IMR-90 (cell line): ENCODE results near the gene KCNIP1. TPM values are rescaled to one million over a fixed set of nuclear protein-coding genes. Genes with fewer than 3 reads are reported as not detected.

Experiments used
- ATAC-seq: fragments of 200-7000 bp; cut with Tn5 transposase; 2 replicates; pipeline ENCODE4 v1.9.1; 2020; ENCODE audit warnings: low read depth, mild to moderate bottlenecking, moderate library complexity
- BruUV-seq: library from RNA; stranded (reverse); fragments of 400-500 nt; replicated peaks from 2 replicates; lab custom pipeline; 2021; lab: Mats Ljungman, UMichigan
- CTCF ChIA-PET: fragments of 300-600 bp; formaldehyde crosslinking; extraction: SDS; loops from one replicate; lab custom pipeline; 2021; ENCODE audit warnings: antibody characterized with exemption; lab: Yijun Ruan, JAX
- POLR2A ChIA-PET: fragments of 300-600 bp; sonication (Branson Sonifier 250); formaldehyde crosslinking; loops from one replicate; lab custom pipeline; 2022; ENCODE audit warnings: antibody characterized with exemption; ENCODE audit not compliant: unreplicated experiment; lab: Charles Lee
- DNase-seq: peaks from one replicate; pipeline ENCODE4 v3.0.0; 2013
- H2AFZ ChIP-seq: replicated peaks from 2 replicates; pipeline ENCODE3; 2013; ENCODE audit warnings: low read length, mild to moderate bottlenecking; ENCODE audit not compliant: poor library complexity
- H2AK5ac ChIP-seq: 2 replicates; pipeline ENCODE4 v1.6.1; 2013; ENCODE audit warnings: low read depth, low read length, inconsistent platforms
- H2AK9ac ChIP-seq: replicated peaks from 2 replicates; pipeline ENCODE3; 2013; ENCODE audit warnings: mild to moderate bottlenecking, low read depth, low read length, moderate library complexity; ENCODE audit not compliant: poor library complexity
- H2BK120ac ChIP-seq: 2 replicates; pipeline ENCODE4 v1.6.1; 2013; ENCODE audit warnings: low read depth, low read length, inconsistent platforms
- H2BK15ac ChIP-seq: 3 replicates; pipeline ENCODE4 v1.6.1; 2013; ENCODE audit warnings: low read depth, low read length, inconsistent platforms
- H2BK20ac ChIP-seq: 2 replicates; pipeline ENCODE4 v1.6.1; 2013; ENCODE audit warnings: low read depth, mild to moderate bottlenecking, inconsistent platforms, low read length, moderate library complexity
- H2BK5ac ChIP-seq: 2 replicates; pipeline ENCODE4 v1.6.1; 2013; ENCODE audit warnings: mild to moderate bottlenecking, low read depth, low read length, inconsistent platforms; ENCODE audit not compliant: poor library complexity, severe bottlenecking
- H3K14ac ChIP-seq: replicated peaks from 2 replicates; pipeline ENCODE4 v1.6.1; 2013; ENCODE audit warnings: low read depth, low read length, inconsistent platforms
- H3K18ac ChIP-seq: 2 replicates; pipeline ENCODE4 v1.6.1; 2013; ENCODE audit warnings: low read depth, low read length, control low read depth
- H3K23ac ChIP-seq: 2 replicates; pipeline ENCODE4 v1.6.1; 2013; ENCODE audit warnings: low read depth, low read length, inconsistent platforms
- H3K27ac ChIP-seq: 2 replicates; pipeline ENCODE4 v1.5.1; 2013; ENCODE audit warnings: mild to moderate bottlenecking, control low read depth, low read length; ENCODE audit not compliant: insufficient read depth
- H3K27me3 ChIP-seq: 2 replicates; pipeline ENCODE4 v1.6.1; 2013; ENCODE audit warnings: low read length; ENCODE audit not compliant: control insufficient read depth, insufficient read depth
- H3K36me3 ChIP-seq: 2 replicates; pipeline ENCODE4 v1.6.1; 2013; ENCODE audit warnings: low read length, mixed read lengths; ENCODE audit not compliant: control insufficient read depth, insufficient read depth
- H3K4ac ChIP-seq: 2 replicates; pipeline ENCODE4 v1.6.1; 2013; ENCODE audit warnings: low read depth, low read length, inconsistent platforms
- H3K4me1 ChIP-seq: 2 replicates; pipeline ENCODE4 v1.6.1; 2013; ENCODE audit warnings: low read length, mixed read lengths; ENCODE audit not compliant: control insufficient read depth, insufficient read depth
- H3K4me2 ChIP-seq: 2 replicates; pipeline ENCODE4 v1.6.1; 2013; ENCODE audit warnings: low read depth, mild to moderate bottlenecking, control low read depth, low read length, moderate library complexity
- H3K4me3 ChIP-seq: 2 replicates; pipeline ENCODE4 v1.5.1; 2013; ENCODE audit warnings: low read depth, mild to moderate bottlenecking, control low read depth, low read length, moderate library complexity; ENCODE audit not compliant: insufficient read depth
- H3K56ac ChIP-seq: 2 replicates; pipeline ENCODE4 v1.6.1; 2013; ENCODE audit warnings: low read length, inconsistent platforms; ENCODE audit not compliant: insufficient read depth; ENCODE audit errors: extremely low read depth
- H3K79me1 ChIP-seq, 2 experiments: 2 replicates each; pipeline ENCODE4 v1.6.1; 2013; ENCODE audit warnings: low read length in 2 of 2, inconsistent platforms in 1 of 2, low read depth in 1 of 2
- H3K9ac ChIP-seq: 2 replicates; pipeline ENCODE4 v1.6.1; 2013; ENCODE audit warnings: low read depth, low read length, control low read depth
- H3K9me1 ChIP-seq: 2 replicates; pipeline ENCODE4 v1.6.1; 2013; ENCODE audit warnings: low read length, inconsistent platforms; ENCODE audit not compliant: insufficient read depth
- H3K9me3 ChIP-seq: 2 replicates; pipeline ENCODE4 v1.6.1; 2013; ENCODE audit warnings: low read length; ENCODE audit not compliant: control insufficient read depth, insufficient read depth
- H4K20me1 ChIP-seq: 2 replicates; pipeline ENCODE4 v1.6.1; 2013; ENCODE audit warnings: low read length, inconsistent platforms; ENCODE audit not compliant: insufficient read depth
- H4K5ac ChIP-seq: 2 replicates; pipeline ENCODE4 v1.6.1; 2013; ENCODE audit warnings: mild to moderate bottlenecking, low read depth, low read length, control low read depth
- H4K8ac ChIP-seq, 2 experiments: 2 replicates each; pipeline ENCODE4 v1.6.1; 2013; ENCODE audit warnings: low read depth in 2 of 2, low read length in 2 of 2, control low read depth in 1 of 2, inconsistent platforms in 1 of 2
- H4K91ac ChIP-seq: 2 replicates; pipeline ENCODE4 v1.6.1; 2013; ENCODE audit warnings: low read depth, low read length, inconsistent platforms; ENCODE audit not compliant: insufficient read depth
- FOS ChIP-seq: fragments of 150-350 bp; IDR thresholded peaks from 2 replicates; pipeline ENCODE4 v1.6.1; 2016; ENCODE audit warnings: low read depth, low read length
- SMC3 ChIP-seq: fragments of 150-350 bp; IDR thresholded peaks from 2 replicates; pipeline ENCODE4 v1.6.1; 2016; ENCODE audit warnings: low read depth, mild to moderate bottlenecking, antibody characterized with exemption, low read length, moderate library complexity
- WGBS, 2 experiments: methylation state at CpG; one replicate each; pipeline versions ENCODE4 v1.1.5 to v1.1.7; 2013; ENCODE audit warnings: missing lambda C conversion rate in 2 of 2; ENCODE audit not compliant: insufficient read length in 1 of 2; ENCODE audit errors: extremely low coverage in 2 of 2; 5-methylcytosine and 5-hydroxymethylcytosine counted together
- dilution Hi-C: fragments of 300-500 bp; cut with HindIII; formaldehyde crosslinking; loops from one replicate; pipeline ENCODE4 v1.14.3; 2018; ENCODE audit warnings: low sequenced_read_pairs; ENCODE audit not compliant: unreplicated experiment
- in situ Hi-C: fragments of 300-500 bp; cut with MboI; formaldehyde crosslinking; loops from 3 replicates; pipeline ENCODE4 v1.14.3; 2019; ENCODE audit warnings: low sequenced_read_pairs, inconsistent platforms, mixed read lengths
- intact Hi-C: fragments of 100-400 bp; cut with micrococcal nuclease; formaldehyde crosslinking; loops from 2 replicates; pipeline ENCODE4 v1.10.0; 2022
- polyA plus RNA-seq, 3 experiments: library from polyadenylated mRNA; depleted of rRNA; stranded (reverse); fragments of >200 nt; gene quantifications; 2 replicates each; pipeline ENCODE4 v1.2.3, GENCODE V29; 2012; ENCODE audit warnings: low replicate concordance in 1 of 3
- total RNA-seq: library from RNA; depleted of rRNA; stranded (reverse); fragments of >200 nt; gene quantifications from 2 replicates; pipeline ENCODE4 v1.2.3, GENCODE V29; 2012

Gene KCNIP1
- total and polyA plus RNA-seq, 2 of the 4 experiments (the other 2 are of a cell fraction), result not detected

DNA sequence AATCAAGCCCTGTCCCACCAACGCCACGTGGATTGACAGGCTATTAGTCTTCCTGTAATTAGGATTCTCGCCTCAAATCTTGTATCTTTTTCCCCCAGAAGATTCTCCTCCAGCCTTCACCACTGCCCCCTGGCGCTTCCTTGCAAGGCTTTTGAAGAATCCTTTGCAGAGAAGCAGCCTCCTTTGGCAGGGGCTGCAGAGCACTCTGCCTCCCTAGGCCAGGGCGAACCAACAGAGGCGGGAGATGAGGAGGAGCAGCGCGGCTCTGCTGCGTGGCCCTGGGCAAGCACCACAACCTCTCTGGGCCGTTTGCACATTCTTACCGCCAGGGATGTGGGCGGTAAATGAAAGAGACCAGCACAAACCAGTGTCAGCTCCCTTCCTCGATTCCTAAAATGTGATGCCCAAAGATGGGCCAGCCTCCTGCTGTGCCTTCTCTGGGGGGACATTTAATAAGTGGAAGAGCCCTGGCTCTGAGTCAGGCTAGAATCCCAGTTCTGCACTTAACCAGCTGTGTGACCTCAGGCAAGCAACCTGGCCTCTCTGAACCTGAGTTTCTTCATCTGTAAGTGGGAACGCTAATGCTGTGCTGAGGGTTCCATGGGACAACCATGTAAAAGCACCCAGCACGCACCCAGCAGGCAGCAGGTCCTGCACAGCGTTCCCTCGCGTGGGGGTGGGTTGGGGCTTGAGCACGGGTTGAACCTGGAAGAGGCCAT, 128.6 kb downstream of the KCNIP1 start:
- Histone ChIP-seq H3K4ac (no peak overlapping the region), H3K14ac (no peak overlapping the region), H3K9me3 (no peaks in the 10 kb centered on the region), H4K8ac (no peak overlapping the region), H3K4me3 (no peak overlapping the region), H3K79me1 (no peaks in the 10 kb centered on the region), H3K4me2 (no peak overlapping the region), H2BK5ac (no peak overlapping the region), H4K20me1 (no peaks in the 10 kb centered on the region; the same call in 1 of the 2 replicates), H4K91ac (no peak overlapping the region), H3K27me3 (peaks cover 2% of the 10 kb centered on the region; the same call in 1 of the 2 replicates), H2AK9ac (peak overlapping the region; percentile 0), H3K4me1 (peaks cover 4% of the 10 kb centered on the region; the same call in 1 of the 2 replicates), H3K18ac (no peak overlapping the region), H3K56ac (no peak overlapping the region), H3K23ac (no peak overlapping the region), H4K5ac (no peak overlapping the region), H3K36me3 (no peaks in the 10 kb centered on the region), H2BK15ac (no peak overlapping the region), H2AK5ac (no peak overlapping the region), H3K27ac (no peak overlapping the region), H3K9ac (no peak overlapping the region), H2BK20ac (no peak overlapping the region), H2AFZ (peak overlapping the region; percentile 73), H2BK120ac (no peak overlapping the region), H3K9me1 (no peaks in the 10 kb centered on the region)
- POLR2A ChIA-PET, result no interaction called here
- CTCF ChIA-PET, result interaction anchor here (2.3 kb wide), 1 partner anchor 197 kb away, joined by 10 read pairs; no protein-coding TSS in a partner anchor
- BruUV-seq, result no TSS peak
- DNase-seq (no peak), ATAC-seq (no peak)
- 67% methylated on average over 5 of the region's 19 CpGs; no CpG with 5 or more reads in 1 of the 2 experiments for WGBS, 2 experiments
- in situ Hi-C loops (no loop called here), intact Hi-C loops (loop anchor here (2.0 to 10.0 kb wide), 3 partner anchors 406 to 572 kb away; no protein-coding TSS in a partner anchor), dilution Hi-C loops (no loop called here)
- TF ChIP-seq FOS, result no peak
- no peak for TF ChIP-seq SMC3
